ENCODE measurements around the gene TRIM21.

DNA sequence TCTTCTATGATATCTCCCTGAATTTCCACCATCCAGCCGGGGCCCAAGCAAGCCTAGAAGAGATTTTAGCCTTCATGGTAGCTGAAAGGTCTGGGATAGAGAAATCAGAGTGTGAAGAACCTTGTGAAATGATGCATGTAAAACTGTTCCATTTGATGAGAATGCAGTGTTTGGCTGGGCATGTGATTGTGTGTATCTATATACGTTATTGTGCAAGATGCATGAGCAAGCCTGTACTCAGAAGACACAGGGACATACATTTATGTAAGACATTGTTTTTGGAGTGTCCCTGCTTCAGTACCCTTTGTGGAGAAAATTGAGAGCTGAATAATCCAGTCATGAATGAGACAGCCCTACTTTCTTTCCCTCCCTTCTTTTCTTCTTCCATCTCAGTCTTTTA lies 40.4 kb upstream of the TRIM21 start:
- TF ChIP-seq CTCF (conservative IDR thresholded peaks at IDR 0.05 in 1 of 2, IDR thresholded peaks at IDR 0.05 in 1 of 2; ENCODE audit: low read depth in 1 of 2, low read length in 2 of 2): no peak
- no peak for TF ChIP-seq EZH2 (IDR thresholded peaks at IDR 0.05; ENCODE audit: low read length, missing control alignments)

Measured in fibroblast of lung (primary cell).